A673 (cell line): ENCODE results near the gene PASK. TPM values are rescaled to one million over a fixed set of nuclear protein-coding genes. Genes with fewer than 3 reads are reported as not detected.

Source experiments
- BruUV-seq: library from RNA; stranded (reverse); fragments of 400-500 nt; replicated peaks from 2 replicates; lab custom pipeline; 2021; lab: Mats Ljungman, UMichigan
- CTCF ChIA-PET: fragments of 300-600 bp; sonication (Branson Sonifier 250); formaldehyde crosslinking; loops from one replicate; lab custom pipeline; 2022; ENCODE audit warnings: antibody characterized with exemption; lab: Charles Lee
- POLR2A ChIA-PET: fragments of 300-600 bp; sonication (Branson Sonifier 250); formaldehyde crosslinking; loops from one replicate; lab custom pipeline; 2022; ENCODE audit warnings: antibody characterized with exemption; ENCODE audit not compliant: low non-redundant PET; lab: Charles Lee
- DNase-seq: peaks from one replicate; pipeline ENCODE4 v3.0.0-alpha.2; 2015; ENCODE audit warnings: low spot score
- H3K27ac ChIP-seq: fragments of 200-600 bp; sonication (generic); 2 replicates; pipeline ENCODE4 v1.5.1; 2016; ENCODE audit warnings: mixed run types, low read depth, mild to moderate bottlenecking, mixed read lengths, antibody characterized with exemption, low read length; ENCODE audit not compliant: poor library complexity, severe bottlenecking
- H3K27me3 ChIP-seq: fragments of 200-600 bp; sonication (generic); replicated peaks from 2 replicates; pipeline ENCODE4 v1.6.1; 2017; ENCODE audit warnings: mixed run types, low read depth, mild to moderate bottlenecking, mixed read lengths, antibody characterized with exemption, low read length; ENCODE audit not compliant: insufficient read depth, poor library complexity
- H3K36me3 ChIP-seq: fragments of 200-600 bp; sonication (generic); 2 replicates; pipeline ENCODE4 v1.6.1; 2016; ENCODE audit warnings: mixed run types, mild to moderate bottlenecking, mixed read lengths, antibody characterized with exemption, low read length; ENCODE audit not compliant: insufficient read depth, poor library complexity, severe bottlenecking
- H3K4me1 ChIP-seq: fragments of 200-600 bp; sonication (generic); 2 replicates; pipeline ENCODE4 v1.6.1; 2017; ENCODE audit warnings: mixed run types, mild to moderate bottlenecking, mixed read lengths, antibody characterized with exemption, low read length; ENCODE audit not compliant: insufficient read depth, poor library complexity, severe bottlenecking
- H3K4me3 ChIP-seq: fragments of 200-600 bp; sonication (generic); 2 replicates; pipeline ENCODE4 v1.5.1; 2016; ENCODE audit warnings: low read depth, mixed run types, mild to moderate bottlenecking, mixed read lengths, low read length; ENCODE audit not compliant: poor library complexity, severe bottlenecking
- H3K9me3 ChIP-seq: fragments of 200-600 bp; sonication (generic); 2 replicates; pipeline ENCODE4 v1.6.1; 2016; ENCODE audit warnings: mixed run types, low read depth, mild to moderate bottlenecking, mixed read lengths, antibody characterized with exemption, low read length; ENCODE audit not compliant: poor library complexity, severe bottlenecking
- CTCF ChIP-seq: fragments of 300-800, 200-600 bp; sonication (generic); conservative IDR thresholded peaks from 2 replicates; pipeline ENCODE4 v1.5.1; 2017; ENCODE audit warnings: low read depth, mild to moderate bottlenecking, antibody characterized with exemption, low read length, moderate library complexity, mixed read lengths
- EZH2 ChIP-seq: fragments of 200-600 bp; sonication (generic); IDR thresholded peaks from 2 replicates; pipeline ENCODE4 v1.6.1; 2017; ENCODE audit warnings: borderline replicate concordance, low read depth, mild to moderate bottlenecking, mixed read lengths, antibody characterized with exemption, low read length; ENCODE audit not compliant: poor library complexity, severe bottlenecking
- intact Hi-C: fragments of 100-400 bp; cut with micrococcal nuclease; formaldehyde crosslinking; loops from one replicate; pipeline ENCODE4 v1.10.0; 2022; ENCODE audit not compliant: unreplicated experiment
- total RNA-seq: library from RNA; stranded (reverse); gene quantifications from 2 replicates; pipeline ENCODE4 v1.2.3, GENCODE V29; 2021

Gene PASK
- total RNA-seq, 1 experiment from 2014 or later = 59.4 TPM

GRCh38 chr2:241116606-241117560 is 32.4 kb downstream of the PASK start:
- Histone ChIP-seq H3K4me3 (no peak overlapping the region), H3K4me1 (no peaks in the 10 kb centered on the region), H3K27ac (no peak overlapping the region), H3K27me3 (no peaks in the 10 kb centered on the region), H3K36me3 (peaks cover 23% of the 10 kb centered on the region), H3K9me3 (no peaks in the 10 kb centered on the region)
- BruUV-seq = no TSS peak
- no peak for DNase-seq
- CTCF ChIA-PET = no interaction called here
- TF ChIP-seq EZH2 (no peak), CTCF (no peak)
- POLR2A ChIA-PET = no interaction called here
- intact Hi-C loops = no loop called here

- CTCF ChIA-PET = no interaction called here
- POLR2A ChIA-PET = no interaction called here
- intact Hi-C loops = no loop called here
- TF ChIP-seq CTCF (no peak), EZH2 (no peak)
- H3K27ac ChIP-seq = no peak overlapping the region
- BruUV-seq = no TSS peak
- peaks cover 15% of the 10 kb centered on the region for H3K36me3 ChIP-seq
- no peak for DNase-seq
- no peaks in the 10 kb centered on the region for H3K4me1 ChIP-seq
- H3K4me3 ChIP-seq = no peak overlapping the region
- H3K27me3 ChIP-seq = no peaks in the 10 kb centered on the region
- no peaks in the 10 kb centered on the region for H3K9me3 ChIP-seq
Observed at GRCh38 chr2:241115361-241115760, 33.9 kb downstream of the PASK start.

- BruUV-seq = no TSS peak
- ChIA-PET POLR2A (no interaction called here), CTCF (no interaction called here)
- H3K27ac ChIP-seq = no peak overlapping the region
- DNase-seq = no peak
- H3K4me3 ChIP-seq = no peak overlapping the region
- TF ChIP-seq EZH2 = no peak
- no peak for TF ChIP-seq CTCF
- intact Hi-C loops = no loop called here
- no peaks in the 10 kb centered on the region for H3K9me3 ChIP-seq
- H3K27me3 ChIP-seq = no peaks in the 10 kb centered on the region
- H3K4me1 ChIP-seq = no peaks in the 10 kb centered on the region
- peaks cover 15% of the 10 kb centered on the region for H3K36me3 ChIP-seq
Observed at GRCh38 chr2:241114836-241115235, 34.4 kb downstream of the PASK start.
